ENCODE data around the gene ADCY7. TPM values are rescaled to one million over a fixed set of nuclear protein-coding genes. Genes with fewer than 3 reads are reported as not detected.

The ADCY7 gene
- total RNA-seq, 1 donor from 2014 or later = 46.0 TPM

DNA sequence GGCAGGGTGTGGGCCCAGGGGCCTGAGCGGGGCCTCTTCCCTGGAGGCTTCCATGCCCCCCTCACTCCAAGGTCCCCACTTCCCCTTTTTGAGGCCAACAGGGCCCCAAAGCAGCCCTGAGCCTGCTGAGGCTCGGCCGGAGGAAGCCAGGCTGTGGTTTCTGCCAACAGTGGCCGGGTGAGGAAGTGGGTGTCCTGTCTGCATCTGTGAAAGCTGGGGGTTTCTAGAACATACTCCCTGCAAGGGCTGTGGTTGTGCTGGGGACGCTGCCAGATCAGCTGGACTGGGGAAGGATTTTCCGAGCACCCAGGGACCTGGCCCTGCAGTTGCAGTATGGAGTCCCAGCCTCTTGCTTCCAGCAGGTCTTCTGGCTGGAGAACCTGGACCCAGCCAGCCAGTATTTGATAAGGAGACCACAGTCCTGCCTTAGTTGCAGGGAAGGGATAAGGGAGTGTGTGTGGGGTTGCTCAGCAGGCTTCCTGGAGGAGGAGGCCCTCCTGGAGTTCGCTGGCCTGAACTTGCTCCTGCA lies 15.7 kb downstream of the ADCY7 start:
- DNase-seq (ENCODE audit: low spot score) = peak; percentile 74

GRCh38 chr16:50282955-50283631 lies 16.7 kb downstream of the ADCY7 start:
- DNase-seq (ENCODE audit: low spot score) = no peak

GRCh38 chr16:50284131-50284911 lies 18.0 kb downstream of the ADCY7 start:
- DNase-seq (ENCODE audit: low spot score) = peak; percentile 31

DNA sequence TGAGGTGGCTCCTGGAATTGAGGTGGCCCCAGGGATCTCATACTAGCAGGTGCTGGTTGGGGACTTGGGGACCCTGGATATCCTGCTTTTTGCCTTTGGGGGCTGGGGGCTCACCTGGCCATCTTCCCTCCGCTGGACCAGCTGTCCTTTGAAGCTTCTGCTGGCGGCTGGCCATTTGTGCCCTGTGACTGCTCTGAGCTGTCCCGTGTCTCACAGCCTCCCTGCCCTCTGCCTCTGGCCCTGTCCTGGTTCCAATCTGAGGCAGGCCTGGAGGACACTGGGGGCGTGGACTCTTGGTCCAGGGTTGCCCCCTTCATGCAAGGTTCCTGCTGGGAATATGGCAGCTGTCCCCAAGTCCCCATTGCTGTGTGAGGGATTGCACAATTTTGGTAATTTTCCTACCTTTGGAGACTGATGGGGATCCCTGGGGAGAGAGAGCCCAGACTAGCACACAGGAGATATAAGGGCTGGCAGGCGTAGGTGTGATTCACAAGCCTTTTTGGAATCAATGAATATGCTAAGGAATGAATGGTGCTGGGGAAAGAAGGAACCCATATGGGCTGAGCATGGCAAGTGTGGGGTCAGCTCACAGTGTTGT lies 19.2 kb downstream of the ADCY7 start:
- DNase-seq (ENCODE audit: low spot score) = no peak

GRCh38 chr16:50286681-50287080 lies 20.3 kb downstream of the ADCY7 start:
- DNase-seq (ENCODE audit: low spot score) = no peak

DNA sequence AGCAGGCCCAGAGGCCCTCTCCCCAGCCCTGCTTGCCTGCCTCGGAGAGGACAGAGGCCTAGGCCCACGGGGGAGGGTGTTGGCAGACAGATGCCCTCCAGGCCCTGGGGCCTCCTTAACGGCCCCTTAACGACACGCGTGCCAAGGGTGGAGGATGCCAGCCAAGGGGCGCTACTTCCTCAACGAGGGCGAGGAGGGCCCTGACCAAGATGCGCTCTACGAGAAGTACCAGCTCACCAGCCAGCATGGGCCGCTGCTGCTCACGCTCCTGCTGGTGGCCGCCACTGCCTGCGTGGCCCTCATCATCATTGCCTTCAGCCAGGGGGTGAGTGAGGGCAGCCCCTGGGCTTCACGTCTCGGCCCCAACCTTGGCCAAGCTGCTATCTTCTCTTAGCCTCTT lies 21.7 kb downstream of the ADCY7 start:
- DNase-seq (ENCODE audit: low spot score) = no peak

- DNase-seq (ENCODE audit: low spot score) = no peak
These were observed 22.6 kb downstream of the ADCY7 start for GRCh38 chr16:50288920-50289319.

- no peak for DNase-seq (ENCODE audit: low spot score)
These were observed 23.8 kb downstream of the ADCY7 start for GRCh38 chr16:50289950-50290764.

GRCh38 chr16:50290856-50291255 lies 24.5 kb downstream of the ADCY7 start:
- no peak for DNase-seq (ENCODE audit: low spot score)

GRCh38 chr16:50291719-50292565 lies 25.6 kb downstream of the ADCY7 start:
- DNase-seq (ENCODE audit: low spot score) = no peak

- no peak for DNase-seq (ENCODE audit: low spot score)
These were observed 26.2 kb downstream of the ADCY7 start for GRCh38 chr16:50292566-50292948.

- no peak for DNase-seq (ENCODE audit: low spot score)
These were observed 26.9 kb downstream of the ADCY7 start for GRCh38 chr16:50293041-50293783.

DNA sequence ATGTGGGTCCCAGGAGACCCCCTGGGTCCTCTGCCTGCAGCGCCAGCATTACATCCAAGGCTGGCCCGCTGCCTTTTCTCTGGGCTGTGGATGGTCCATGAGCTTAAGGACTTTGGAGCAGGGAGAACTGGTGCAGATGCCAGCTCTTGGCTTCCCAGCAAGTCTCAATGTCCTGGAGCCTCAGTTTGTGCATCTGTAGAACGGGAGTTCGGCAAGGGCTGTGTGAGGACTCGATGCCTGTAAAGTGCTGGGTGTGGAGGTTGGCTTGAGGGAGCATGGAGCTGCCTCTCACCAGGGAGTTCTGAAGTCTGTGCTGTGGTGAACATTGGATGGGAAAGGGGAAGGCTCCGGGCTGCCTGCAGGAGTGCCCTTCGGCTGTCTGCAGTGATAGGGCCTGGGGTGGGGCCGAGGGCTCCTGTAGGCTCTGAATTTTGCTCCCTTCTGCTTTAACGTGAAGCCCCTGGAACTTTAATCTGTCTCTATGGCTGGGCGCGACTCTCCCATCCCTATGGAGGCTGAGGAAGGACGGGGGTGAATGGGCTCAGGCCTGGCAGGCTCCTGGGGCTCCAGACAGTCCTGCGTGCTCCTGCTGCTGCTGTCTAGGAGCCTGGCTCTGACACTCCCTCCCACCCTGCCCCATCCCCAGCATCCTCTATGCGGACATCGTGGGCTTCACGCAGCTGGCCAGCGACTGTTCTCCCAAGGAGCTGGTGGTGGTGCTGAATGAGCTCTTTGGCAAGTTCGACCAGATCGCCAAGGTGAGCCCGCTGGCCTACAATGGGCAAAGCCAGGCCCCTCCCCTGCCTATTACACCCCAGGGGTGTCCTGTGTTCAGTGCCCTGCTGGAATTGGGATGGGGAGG lies 27.9 kb downstream of the ADCY7 start:
- DNase-seq (ENCODE audit: low spot score) = no peak

GRCh38 chr16:50294955-50295354 lies 28.6 kb downstream of the ADCY7 start:
- DNase-seq (ENCODE audit: low spot score) = no peak

- no peak for DNase-seq (ENCODE audit: low spot score)
These were observed 29.3 kb downstream of the ADCY7 start for GRCh38 chr16:50295541-50296132.

GRCh38 chr16:50296807-50297206 lies 30.5 kb downstream of the ADCY7 start:
- DNase-seq (ENCODE audit: low spot score) = no peak

DNA sequence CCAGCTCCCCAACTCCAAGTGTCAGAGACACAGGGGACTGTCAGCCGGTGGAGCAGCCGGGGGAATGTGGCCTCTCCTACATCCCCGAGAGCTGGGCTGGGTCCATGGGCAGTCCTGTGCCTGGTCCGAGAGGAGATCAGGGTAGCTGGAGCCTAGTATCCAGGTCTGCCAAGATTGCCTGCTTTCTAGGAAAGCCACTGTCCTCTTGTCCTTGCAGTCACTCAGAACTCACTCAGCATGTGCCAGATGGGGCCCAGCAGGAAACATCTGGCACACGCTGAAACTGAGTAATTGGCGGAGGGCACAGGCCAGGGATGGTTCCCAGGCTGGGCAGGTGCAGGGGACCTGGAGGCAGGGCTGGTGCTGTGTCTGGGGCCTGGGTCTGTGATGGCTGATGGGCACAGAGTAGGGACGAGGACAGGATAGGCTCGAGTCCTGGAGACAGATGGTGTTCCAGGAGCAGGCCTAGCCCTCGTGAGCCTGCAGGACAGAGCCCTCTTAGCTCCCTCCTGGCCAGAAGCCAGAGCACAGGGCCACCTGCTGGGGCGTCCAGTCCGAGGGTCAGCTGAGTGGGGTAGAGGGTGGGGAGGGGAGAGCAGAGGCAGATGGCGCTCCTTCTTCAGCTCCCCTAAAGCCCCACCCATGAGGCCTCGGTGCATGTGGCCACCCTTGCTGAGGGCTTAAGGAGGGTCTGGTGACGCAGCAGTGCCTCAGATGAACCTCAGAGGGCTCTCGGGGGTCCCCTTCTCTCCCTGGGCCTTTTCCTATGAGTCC lies 31.1 kb downstream of the ADCY7 start:
- DNase-seq (ENCODE audit: low spot score) = no peak

DNA sequence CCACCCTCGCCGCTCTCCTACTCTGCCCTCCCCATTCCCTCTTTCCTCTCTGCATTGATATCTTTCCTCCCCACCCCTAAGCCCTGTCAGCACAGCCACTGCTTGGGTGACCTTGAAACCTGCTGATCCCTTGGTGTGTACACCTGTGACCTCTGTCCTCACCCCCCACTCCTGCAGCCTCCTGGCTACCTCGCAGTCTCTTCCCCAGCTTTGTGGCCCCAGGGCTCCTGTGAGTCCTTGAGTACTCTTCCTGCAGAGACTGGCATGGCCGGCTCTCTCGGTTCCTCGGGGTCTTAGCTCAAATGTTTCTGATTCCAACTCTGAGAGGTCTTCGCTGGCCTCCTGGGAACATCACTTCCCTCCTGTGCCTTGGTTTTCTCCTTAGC lies 31.7 kb downstream of the ADCY7 start:
- no peak for DNase-seq (ENCODE audit: low spot score)

Data from mucosa of gallbladder (tissue), 1 donor.